Natural killer cell treated with Interleukin-12 subunit alpha and Interleukin-12 subunit beta and Interleukin-15 and Interleukin-18, amount 100 ng/mL, for 72 hours (primary cell): ENCODE measurements around the gene CCL2. TPM values are rescaled to one million over a fixed set of nuclear protein-coding genes. Genes with fewer than 3 reads are reported as not detected.

ENCODE experiments used
- ATAC-seq, 2 donors: fragments of 150-1000 bp; cut with Tn5 transposase in 1 of 2; sonication (Bioruptor Pico), chemical (Tn5 transposase) in 1 of 2; 2 replicates each; pipeline ENCODE4 v1.10.0; 2021
- DNase-seq: peaks from one replicate; pipeline ENCODE4 v3.0.0; 2022; ENCODE audit warnings: low spot score
- H3K27ac Mint-ChIP-seq, 2 donors: 1 replicate in 1 of 2; 2 replicates in 1 of 2; pipeline ENCODE4 v1.8.0; 2022; ENCODE audit warnings: mixed read lengths in 2 of 2, mild to moderate bottlenecking in 1 of 2, moderate library complexity in 1 of 2
- H3K27me3 Mint-ChIP-seq, 2 donors: 1 replicate in 1 of 2; 2 replicates in 1 of 2; pipeline ENCODE4 v1.8.0; 2022; ENCODE audit warnings: mixed read lengths in 2 of 2
- H3K36me3 Mint-ChIP-seq: one replicate; pipeline ENCODE4 v1.8.0; 2022; ENCODE audit warnings: mixed read lengths
- H3K4me1 Mint-ChIP-seq, 2 donors: 1 replicate in 1 of 2; 2 replicates in 1 of 2; pipeline ENCODE4 v1.8.0; 2022; ENCODE audit warnings: low read depth in 2 of 2, mixed read lengths in 2 of 2, mild to moderate bottlenecking in 1 of 2
- H3K4me3 Mint-ChIP-seq: one replicate; pipeline ENCODE4 v1.8.0; 2022; ENCODE audit warnings: mixed read lengths
- H3K9me3 Mint-ChIP-seq: 2 replicates; pipeline ENCODE4 v1.8.0; 2022; ENCODE audit warnings: mixed read lengths
- total RNA-seq, 2 donors: library from RNA; stranded (reverse); gene quantifications; one replicate each; pipeline ENCODE4 v1.2.3, GENCODE V29; 2022

Gene CCL2
- total RNA-seq: under 1 TPM in 1 of 2 donors, not detected in 1; 0.40 TPM

DNA sequence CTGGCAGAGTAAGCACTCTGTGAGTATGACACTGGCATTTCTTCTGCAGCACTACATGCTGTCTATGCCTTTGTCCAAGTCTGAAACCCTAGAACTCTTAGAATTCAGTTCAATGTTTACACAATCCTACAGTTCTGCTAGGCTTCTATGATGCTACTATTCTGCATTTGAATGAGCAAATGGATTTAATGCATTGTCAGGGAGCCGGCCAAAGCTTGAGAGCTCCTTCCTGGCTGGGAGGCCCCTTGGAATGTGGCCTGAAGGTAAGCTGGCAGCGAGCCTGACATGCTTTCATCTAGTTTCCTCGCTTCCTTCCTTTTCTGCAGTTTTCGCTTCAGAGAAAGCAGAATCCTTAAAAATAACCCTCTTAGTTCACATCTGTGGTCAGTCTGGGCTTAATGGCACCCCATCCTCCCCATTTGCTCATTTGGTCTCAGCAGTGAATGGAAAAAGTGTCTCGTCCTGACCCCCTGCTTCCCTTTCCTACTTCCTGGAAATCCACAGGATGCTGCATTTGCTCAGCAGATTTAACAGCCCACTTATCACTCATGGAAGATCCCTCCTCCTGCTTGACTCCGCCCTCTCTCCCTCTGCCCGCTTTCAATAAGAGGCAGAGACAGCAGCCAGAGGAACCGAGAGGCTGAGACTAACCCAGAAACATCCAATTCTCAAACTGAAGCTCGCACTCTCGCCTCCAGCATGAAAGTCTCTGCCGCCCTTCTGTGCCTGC, at the start of gene CCL2:
Gene CCL2, plus strand, starts transcription at position 635 of the 730 bp plus-strand sequence. Its CDS starts 65 bp downstream, at position 700.
- H3K9me3 Mint-ChIP-seq: no peaks in the 10 kb centered on the region
- no peak for ATAC-seq
- H3K4me3 Mint-ChIP-seq: no peak within 1 kb of the TSS
- H3K36me3 Mint-ChIP-seq: no peaks in the 10 kb centered on the region
- H3K27me3 Mint-ChIP-seq: peaks cover 35 to 67% of the 10 kb centered on the region in 2 donors
- H3K27ac Mint-ChIP-seq: no peak within 1 kb of the TSS
- DNase-seq: no peak
- H3K4me1 Mint-ChIP-seq: peaks cover 5 to 6% of the 10 kb centered on the region in 2 donors

- Mint-ChIP-seq H3K4me1 (peaks cover 3 to 25% of the 10 kb centered on the region in 2 donors), H3K9me3 (no peaks in the 10 kb centered on the region), H3K36me3 (no peaks in the 10 kb centered on the region), H3K27me3 (peaks cover 23 to 43% of the 10 kb centered on the region in 2 donors), H3K4me3 (no peak overlapping the region), H3K27ac (no peak overlapping the region)
- DNase-seq (no peak), ATAC-seq (no peak)
These were observed 49.7 kb upstream of the CCL2 start for GRCh38 chr17:34205401-34205800.

DNA sequence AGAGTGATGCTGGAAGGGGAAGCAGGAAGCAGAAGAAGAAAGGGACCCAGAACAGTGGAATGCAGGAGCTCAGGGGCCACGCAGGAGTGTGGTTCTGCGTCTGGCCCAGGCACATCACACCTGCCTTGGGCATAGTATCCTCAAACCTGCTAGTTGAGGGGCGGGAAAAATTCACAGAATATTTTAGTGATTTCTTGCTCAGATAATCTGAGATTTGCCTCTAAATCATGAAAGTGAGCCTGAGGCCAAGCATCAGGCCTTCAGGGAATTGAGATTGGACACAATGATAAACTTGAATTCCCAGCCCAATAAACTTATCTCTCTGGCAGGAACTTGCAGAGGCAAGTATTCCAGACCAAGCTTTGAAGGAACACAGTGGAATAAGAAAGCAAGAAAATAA, 48.5 kb upstream of the CCL2 start:
- Mint-ChIP-seq H3K4me1 (peaks cover 3 to 18% of the 10 kb centered on the region in 2 donors), H3K9me3 (no peaks in the 10 kb centered on the region), H3K4me3 (no peak overlapping the region), H3K36me3 (no peaks in the 10 kb centered on the region), H3K27me3 (peaks cover 18 to 52% of the 10 kb centered on the region in 2 donors), H3K27ac (no peak overlapping the region)
- no peak for ATAC-seq
- DNase-seq: no peak

DNA sequence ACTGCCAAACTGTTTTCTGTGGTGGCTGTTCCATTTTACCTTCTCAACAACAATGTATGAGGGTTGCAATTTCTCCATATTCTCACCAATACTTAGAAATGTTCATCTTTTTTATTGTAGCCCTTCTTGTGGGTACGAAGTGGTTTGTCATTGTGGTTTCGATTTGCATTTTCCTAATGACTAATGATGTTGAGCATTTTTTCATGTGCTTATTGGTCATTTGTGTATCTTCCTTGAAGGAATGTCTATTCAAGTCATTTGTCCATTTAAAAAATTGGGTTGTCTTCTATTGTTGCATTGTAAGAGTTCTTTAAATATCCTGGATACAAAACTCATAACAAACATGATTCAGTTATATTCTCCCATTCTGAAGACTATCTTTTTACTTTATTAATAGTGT, 47.5 kb upstream of the CCL2 start:
- Mint-ChIP-seq H3K4me3 (peak overlapping the region; percentile 12), H3K4me1 (peaks cover 3 to 14% of the 10 kb centered on the region in 2 donors), H3K27me3 (peaks cover 17 to 50% of the 10 kb centered on the region in 2 donors), H3K9me3 (no peaks in the 10 kb centered on the region), H3K27ac (no peak overlapping the region), H3K36me3 (no peaks in the 10 kb centered on the region)
- no peak for DNase-seq
- peak in 1 of 2 donors; percentile 69 for ATAC-seq

DNA sequence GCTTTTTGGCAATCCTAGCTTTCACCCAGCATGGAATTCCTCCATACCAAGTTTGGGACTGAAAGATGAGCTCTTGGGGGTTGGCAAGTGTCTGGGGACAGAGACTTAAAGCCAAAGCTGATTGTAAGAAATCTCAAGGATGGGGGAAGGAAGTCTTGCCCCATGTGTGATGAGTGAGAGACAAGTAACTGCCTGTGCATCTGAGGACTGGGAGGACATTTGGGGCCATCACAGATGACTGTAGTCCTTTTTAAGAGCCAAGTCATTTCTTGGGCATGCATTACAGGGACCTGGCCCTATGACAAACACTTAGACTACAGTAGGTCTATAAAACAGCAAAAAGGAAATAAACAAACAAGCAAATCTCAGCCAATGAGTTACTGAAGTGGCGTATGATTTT, 36.3 kb upstream of the CCL2 start:
- H3K4me3 Mint-ChIP-seq: no peak overlapping the region
- H3K36me3 Mint-ChIP-seq: peaks cover 8% of the 10 kb centered on the region
- H3K27ac Mint-ChIP-seq: no peak overlapping the region
- H3K4me1 Mint-ChIP-seq: peaks cover 0 to 5% of the 10 kb centered on the region in 2 donors
- H3K27me3 Mint-ChIP-seq: peaks cover 34 to 73% of the 10 kb centered on the region in 2 donors
- DNase-seq (no peak), ATAC-seq (no peak)
- H3K9me3 Mint-ChIP-seq: peaks cover 3% of the 10 kb centered on the region

DNA sequence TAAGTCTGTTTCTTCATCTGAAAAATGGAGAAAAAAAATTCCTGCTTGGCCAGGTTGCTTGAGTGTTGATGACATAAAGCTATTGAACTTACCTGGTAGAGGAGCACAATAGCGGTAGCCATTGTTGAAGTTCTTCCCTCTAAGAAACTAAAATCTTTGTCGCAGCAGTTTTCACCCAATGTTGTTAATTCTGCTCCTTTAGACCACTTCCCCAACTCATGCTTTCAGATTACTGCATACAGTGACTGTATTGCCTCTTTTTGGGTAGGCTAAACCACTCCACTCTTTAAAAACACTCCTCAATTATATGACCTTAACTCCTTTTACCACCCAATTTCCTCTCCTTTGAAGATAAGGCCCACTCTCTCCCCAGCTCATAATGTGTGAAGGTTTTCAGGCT, 35.7 kb upstream of the CCL2 start:
- no peak for DNase-seq

GRCh38 chr17:34220045-34220751, 34.9 kb upstream of the CCL2 start:
- no peaks in the 10 kb centered on the region for H3K36me3 Mint-ChIP-seq
- ATAC-seq (no peak), DNase-seq (no peak)
- no peaks in the 10 kb centered on the region for H3K9me3 Mint-ChIP-seq
- H3K4me3 Mint-ChIP-seq: no peak overlapping the region
- H3K27ac Mint-ChIP-seq: no peak overlapping the region
- peaks cover 0 to 5% of the 10 kb centered on the region in 2 donors for H3K4me1 Mint-ChIP-seq
- H3K27me3 Mint-ChIP-seq: peaks cover 27 to 71% of the 10 kb centered on the region in 2 donors

More for the DNA sequence above, 35.7 kb upstream of the CCL2 start:
- no peak overlapping the region for H3K27ac Mint-ChIP-seq
- no peak for ATAC-seq
- H3K4me3 Mint-ChIP-seq: no peak overlapping the region
- peaks cover 2% of the 10 kb centered on the region for H3K36me3 Mint-ChIP-seq
- H3K9me3 Mint-ChIP-seq: peaks cover 1% of the 10 kb centered on the region
- peaks cover 29 to 68% of the 10 kb centered on the region in 2 donors for H3K27me3 Mint-ChIP-seq
- peaks cover 0 to 5% of the 10 kb centered on the region in 2 donors for H3K4me1 Mint-ChIP-seq

- H3K27ac Mint-ChIP-seq: no peak overlapping the region
- no peaks in the 10 kb centered on the region for H3K36me3 Mint-ChIP-seq
- DNase-seq (no peak), ATAC-seq (peak in 1 of 2 donors; percentile 51)
- H3K4me3 Mint-ChIP-seq: no peak overlapping the region
- peaks cover 0 to 5% of the 10 kb centered on the region in 2 donors for H3K4me1 Mint-ChIP-seq
- H3K9me3 Mint-ChIP-seq: no peaks in the 10 kb centered on the region
- peaks cover 27 to 78% of the 10 kb centered on the region in 2 donors for H3K27me3 Mint-ChIP-seq
These were observed 34.2 kb upstream of the CCL2 start for GRCh38 chr17:34220752-34221395.

GRCh38 chr17:34221411-34221810, 33.7 kb upstream of the CCL2 start:
- DNase-seq: no peak
- H3K4me1 Mint-ChIP-seq: peaks cover 0 to 5% of the 10 kb centered on the region in 2 donors
- H3K9me3 Mint-ChIP-seq: no peaks in the 10 kb centered on the region
- no peak overlapping the region for H3K27ac Mint-ChIP-seq
- ATAC-seq: no peak
- peaks cover 23 to 79% of the 10 kb centered on the region in 2 donors for H3K27me3 Mint-ChIP-seq
- no peaks in the 10 kb centered on the region for H3K36me3 Mint-ChIP-seq
- no peak overlapping the region for H3K4me3 Mint-ChIP-seq

DNA sequence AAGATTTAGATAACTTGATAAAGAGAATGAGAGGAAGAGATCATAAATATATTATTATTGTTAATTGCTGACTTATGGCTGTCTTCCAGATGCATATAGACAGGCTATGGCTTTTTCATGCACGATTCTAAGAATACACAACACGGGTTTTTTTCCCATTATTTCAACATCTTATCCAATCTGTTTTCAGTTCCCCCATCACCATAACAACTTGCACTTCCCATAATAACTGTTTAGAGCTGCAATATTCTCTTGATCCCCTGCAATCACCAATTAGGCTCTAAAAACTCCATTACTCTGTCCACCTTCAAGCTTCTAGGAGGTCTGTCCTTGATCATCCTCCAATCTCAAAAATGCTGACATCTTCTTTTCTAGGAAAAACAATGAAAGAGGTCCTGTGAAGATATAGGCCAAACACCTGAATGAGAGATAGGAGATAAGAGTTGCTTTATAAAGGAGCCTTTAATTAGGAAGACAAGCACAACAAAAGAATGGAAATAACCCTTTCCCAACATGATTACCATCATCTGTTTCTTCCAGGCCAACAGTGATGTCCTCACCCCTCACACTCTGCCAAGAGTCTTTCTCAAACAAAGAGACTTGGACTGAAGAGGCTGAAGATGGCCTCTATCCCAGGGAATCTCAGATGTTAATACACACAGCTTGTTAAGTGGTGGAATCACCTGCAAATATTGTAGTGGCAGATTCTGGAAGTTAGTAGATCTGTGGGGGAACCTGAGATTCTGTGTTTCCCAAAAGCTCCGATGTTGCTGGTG, 32.2 kb upstream of the CCL2 start:
- Mint-ChIP-seq H3K27me3 (peaks cover 29 to 79% of the 10 kb centered on the region in 2 donors), H3K4me1 (peaks cover 0 to 5% of the 10 kb centered on the region in 2 donors), H3K36me3 (no peaks in the 10 kb centered on the region), H3K4me3 (no peak overlapping the region), H3K9me3 (no peaks in the 10 kb centered on the region), H3K27ac (no peak overlapping the region)
- DNase-seq (no peak), ATAC-seq (no peak)

- peaks cover 29 to 78% of the 10 kb centered on the region in 2 donors for H3K27me3 Mint-ChIP-seq
- DNase-seq (no peak), ATAC-seq (no peak)
- peaks cover 0 to 5% of the 10 kb centered on the region in 2 donors for H3K4me1 Mint-ChIP-seq
- peaks cover 5% of the 10 kb centered on the region for H3K36me3 Mint-ChIP-seq
- no peak overlapping the region for H3K4me3 Mint-ChIP-seq
- H3K27ac Mint-ChIP-seq: no peak overlapping the region
- H3K9me3 Mint-ChIP-seq: no peaks in the 10 kb centered on the region
These were observed 30.0 kb upstream of the CCL2 start for GRCh38 chr17:34225046-34225445.

DNA sequence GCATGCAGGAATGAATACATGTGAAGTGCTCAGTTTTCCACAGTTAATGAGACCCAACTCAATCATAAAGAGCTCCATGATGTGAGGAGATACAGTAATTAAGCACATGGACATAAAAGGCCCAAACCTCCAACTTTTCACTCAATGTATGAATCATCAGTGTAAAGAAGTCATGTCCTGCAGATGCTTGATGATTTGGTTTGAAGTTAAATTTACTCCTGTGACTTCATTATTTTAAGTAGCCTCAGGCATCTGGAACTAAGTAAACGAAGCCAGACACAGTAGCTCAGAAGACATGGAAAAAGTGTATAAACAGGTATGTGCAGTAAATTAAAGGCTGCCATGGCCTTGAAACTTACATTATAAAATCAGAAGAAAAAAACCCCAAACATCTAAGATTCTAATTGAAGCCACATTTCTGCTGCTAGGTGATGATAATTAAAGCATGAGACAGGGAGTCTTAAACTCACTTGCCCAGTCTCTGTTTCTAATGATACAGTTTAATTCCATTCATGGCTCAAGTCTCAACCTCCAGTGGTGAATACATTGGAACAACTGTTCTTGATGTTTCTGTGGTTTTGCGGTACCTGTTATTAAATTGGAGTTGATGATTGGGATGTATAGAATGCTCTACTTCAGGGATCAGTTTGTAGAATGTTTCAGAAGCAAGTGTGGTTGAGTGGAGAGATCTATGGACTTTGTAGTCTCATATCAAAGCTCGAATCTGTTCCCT, 28.9 kb upstream of the CCL2 start:
- ATAC-seq (no peak), DNase-seq (no peak)
- H3K4me1 Mint-ChIP-seq: peaks cover 0 to under 1% of the 10 kb centered on the region in 2 donors
- H3K27me3 Mint-ChIP-seq: peaks cover 32 to 77% of the 10 kb centered on the region in 2 donors
- peaks cover 15% of the 10 kb centered on the region for H3K36me3 Mint-ChIP-seq
- no peaks in the 10 kb centered on the region for H3K9me3 Mint-ChIP-seq
- no peak overlapping the region for H3K4me3 Mint-ChIP-seq
- H3K27ac Mint-ChIP-seq: no peak overlapping the region

DNA sequence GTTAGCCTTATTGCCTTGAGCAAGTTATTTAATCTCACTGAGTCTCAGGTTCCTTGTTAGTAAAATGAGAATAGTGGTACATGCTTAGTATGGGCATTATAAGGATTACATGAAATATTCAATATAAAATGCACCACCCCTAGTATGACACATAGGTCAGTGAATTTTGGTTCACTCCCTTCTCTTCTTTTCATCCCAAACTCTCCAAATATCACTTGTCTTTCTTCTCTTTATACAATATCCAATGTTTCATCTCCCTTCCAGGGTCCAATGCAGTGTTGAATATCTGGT, 28.4 kb upstream of the CCL2 start:
- DNase-seq (no peak), ATAC-seq (no peak)
- Mint-ChIP-seq H3K27ac (no peak overlapping the region), H3K4me1 (no peaks in the 10 kb centered on the region), H3K36me3 (peaks cover 16% of the 10 kb centered on the region), H3K4me3 (no peak overlapping the region), H3K9me3 (no peaks in the 10 kb centered on the region), H3K27me3 (peaks cover 32 to 76% of the 10 kb centered on the region in 2 donors)
